ENCODE results near the gene ZNF778.
"Not testable (repeated sequence)": the region's sequence is repeated elsewhere in the genome, so short reads cannot be mapped to it uniquely, and the experiment has no call there.

Gene ZNF778

GRCh38 chr16:89176717-89177116 is 40.8 kb upstream of the ZNF778 start:
- no peak overlapping the region for H3K27ac Mint-ChIP-seq
- H3K36me3 Mint-ChIP-seq: no peaks in the 10 kb centered on the region
- H3K9me3 Mint-ChIP-seq: no peaks in the 10 kb centered on the region
- H3K4me1 Mint-ChIP-seq: no peaks in the 10 kb centered on the region
- peaks cover 40% of the 10 kb centered on the region for H3K27me3 Mint-ChIP-seq
- no peak overlapping the region for H3K4me3 Mint-ChIP-seq
- ATAC-seq: no peak

- Mint-ChIP-seq H3K27me3 (peaks cover 44% of the 10 kb centered on the region), H3K4me3 (no peak overlapping the region), H3K27ac (no peak overlapping the region), H3K36me3 (no peaks in the 10 kb centered on the region), H3K9me3 (no peaks in the 10 kb centered on the region), H3K4me1 (no peaks in the 10 kb centered on the region)
- no peak for ATAC-seq
These were observed 40.0 kb upstream of the ZNF778 start for GRCh38 chr16:89177501-89177900.

GRCh38 chr16:89178453-89179147 is 38.9 kb upstream of the ZNF778 start:
- H3K36me3 Mint-ChIP-seq: no peaks in the 10 kb centered on the region
- no peak overlapping the region for H3K27ac Mint-ChIP-seq
- no peak overlapping the region for H3K4me3 Mint-ChIP-seq
- no peak for ATAC-seq
- H3K9me3 Mint-ChIP-seq: no peaks in the 10 kb centered on the region
- H3K27me3 Mint-ChIP-seq: peaks cover 39% of the 10 kb centered on the region
- H3K4me1 Mint-ChIP-seq: no peaks in the 10 kb centered on the region

GRCh38 chr16:89179148-89179484 is 38.4 kb upstream of the ZNF778 start:
- Mint-ChIP-seq H3K27ac (no peak overlapping the region), H3K27me3 (peaks cover 35% of the 10 kb centered on the region), H3K9me3 (no peaks in the 10 kb centered on the region), H3K4me3 (no peak overlapping the region), H3K36me3 (no peaks in the 10 kb centered on the region), H3K4me1 (no peaks in the 10 kb centered on the region)
- no peak for ATAC-seq

GRCh38 chr16:89179656-89180315 is 37.7 kb upstream of the ZNF778 start:
- no peak for ATAC-seq
- Mint-ChIP-seq H3K4me3 (no peak overlapping the region), H3K9me3 (no peaks in the 10 kb centered on the region), H3K36me3 (no peaks in the 10 kb centered on the region), H3K4me1 (no peaks in the 10 kb centered on the region), H3K27ac (no peak overlapping the region), H3K27me3 (peaks cover 35% of the 10 kb centered on the region)

GRCh38 chr16:89183463-89183862 is 34.0 kb upstream of the ZNF778 start:
- H3K27me3 Mint-ChIP-seq: peaks cover 35% of the 10 kb centered on the region
- no peaks in the 10 kb centered on the region for H3K4me1 Mint-ChIP-seq
- H3K4me3 Mint-ChIP-seq: no peak overlapping the region
- no peaks in the 10 kb centered on the region for H3K9me3 Mint-ChIP-seq
- no peak overlapping the region for H3K27ac Mint-ChIP-seq
- no peak for ATAC-seq
- H3K36me3 Mint-ChIP-seq: no peaks in the 10 kb centered on the region

- no peak overlapping the region for H3K27ac Mint-ChIP-seq
- peaks cover 28% of the 10 kb centered on the region for H3K27me3 Mint-ChIP-seq
- ATAC-seq: no peak
- no peaks in the 10 kb centered on the region for H3K9me3 Mint-ChIP-seq
- H3K4me1 Mint-ChIP-seq: no peaks in the 10 kb centered on the region
- H3K4me3 Mint-ChIP-seq: no peak overlapping the region
- no peaks in the 10 kb centered on the region for H3K36me3 Mint-ChIP-seq
These were observed 33.4 kb upstream of the ZNF778 start for GRCh38 chr16:89183975-89184676.

GRCh38 chr16:89184677-89184932 is 32.9 kb upstream of the ZNF778 start:
- Mint-ChIP-seq H3K4me3 (no peak overlapping the region), H3K27ac (no peak overlapping the region), H3K9me3 (no peaks in the 10 kb centered on the region), H3K36me3 (no peaks in the 10 kb centered on the region), H3K27me3 (peaks cover 23% of the 10 kb centered on the region), H3K4me1 (no peaks in the 10 kb centered on the region)
- ATAC-seq: no peak

GRCh38 chr16:89184933-89185794 is 32.3 kb upstream of the ZNF778 start:
- no peaks in the 10 kb centered on the region for H3K4me1 Mint-ChIP-seq

GRCh38 chr16:89185887-89186592 is 31.5 kb upstream of the ZNF778 start:
- H3K27ac Mint-ChIP-seq, H3K4me1 Mint-ChIP-seq, ATAC-seq, H3K36me3 Mint-ChIP-seq, H3K9me3 Mint-ChIP-seq, H3K4me3 Mint-ChIP-seq: not testable (repeated sequence)
- peaks cover 10% of the 10 kb centered on the region for H3K27me3 Mint-ChIP-seq

More at GRCh38 chr16:89184933-89185794, 32.3 kb upstream of the ZNF778 start:
- no peak overlapping the region for H3K27ac Mint-ChIP-seq
- peaks cover 19% of the 10 kb centered on the region for H3K27me3 Mint-ChIP-seq
- no peaks in the 10 kb centered on the region for H3K9me3 Mint-ChIP-seq
- no peak for ATAC-seq
- no peak overlapping the region for H3K4me3 Mint-ChIP-seq
- H3K36me3 Mint-ChIP-seq: no peaks in the 10 kb centered on the region

- not testable (repeated sequence) for H3K27me3 Mint-ChIP-seq, H3K9me3 Mint-ChIP-seq, H3K4me1 Mint-ChIP-seq, H3K4me3 Mint-ChIP-seq, H3K27ac Mint-ChIP-seq, ATAC-seq, H3K36me3 Mint-ChIP-seq
These were observed 30.9 kb upstream of the ZNF778 start for GRCh38 chr16:89186593-89187031.

GRCh38 chr16:89187032-89187769 is 30.3 kb upstream of the ZNF778 start:
- peak; percentile 49 for ATAC-seq
- Mint-ChIP-seq H3K4me3 (no peak overlapping the region), H3K36me3 (no peaks in the 10 kb centered on the region), H3K4me1 (no peaks in the 10 kb centered on the region), H3K27ac (no peak overlapping the region), H3K27me3 (no peaks in the 10 kb centered on the region), H3K9me3 (no peaks in the 10 kb centered on the region)

GRCh38 chr16:89187770-89188392 is 29.6 kb upstream of the ZNF778 start:
- Mint-ChIP-seq H3K9me3 (no peaks in the 10 kb centered on the region), H3K36me3 (no peaks in the 10 kb centered on the region), H3K4me1 (no peaks in the 10 kb centered on the region), H3K4me3 (no peak overlapping the region), H3K27ac (no peak overlapping the region), H3K27me3 (no peaks in the 10 kb centered on the region)
- ATAC-seq: peak; percentile 18

Data from stimulated activated memory B cell treated with anti-CD40 and anti-IgM and Interleukin-4, amounts not matched to agents 10 μg/mL and 1 μg/mL and 100 μg/mL, for 72 hours (primary cell).